B cell (primary cell): Measurements from ENCODE around the gene TMEM45A. TPM values are rescaled to one million over a fixed set of nuclear protein-coding genes. Genes with fewer than 3 reads are reported as not detected.

Experiments
- ATAC-seq: fragments of 200-7000 bp; cut with Tn5 transposase; one replicate; pipeline ENCODE4 v1.10.0; 2021; ENCODE audit warnings: low read depth, mild to moderate bottlenecking, moderate number of reproducible peaks, moderate library complexity
- CTCF ChIA-PET: fragments of 350-600 bp; sonication (Branson Sonifier 250); formaldehyde crosslinking; loops from one replicate; lab custom pipeline; 2021; ENCODE audit warnings: antibody characterized with exemption, inconsistent platforms; lab: Charles Lee
- POLR2A ChIA-PET: fragments of 350-600 bp; sonication (Branson Sonifier 250); formaldehyde crosslinking; loops from one replicate; lab custom pipeline; 2021; ENCODE audit warnings: antibody characterized with exemption; lab: Charles Lee
- DNase-seq: peaks from one replicate; pipeline ENCODE4 v3.0.0; 2013
- H2AFZ ChIP-seq: 2 replicates; pipeline ENCODE4 v1.6.1; 2012; ENCODE audit warnings: mild to moderate bottlenecking, low read depth, low read length; ENCODE audit not compliant: insufficient read depth, poor library complexity, severe bottlenecking
- H3K27ac ChIP-seq, 2 donors: 1 replicate in 1 of 2; 2 replicates in 1 of 2; pipeline ENCODE4 v1.5.1; 2012 to 2013; ENCODE audit warnings: low read length in 2 of 2, mild to moderate bottlenecking in 2 of 2, moderate library complexity in 1 of 2
- H3K27me3 ChIP-seq, 4 experiments: fragments of 200-600 bp in 1 of 4; sonication (generic) in 1 of 4; replicated peaks in 1 of 4; 1 replicate in 2 of 4; 2 replicates in 2 of 4; pipeline versions ENCODE4 v1.6.1 to v1.7.0; 2013 to 2016; ENCODE audit warnings: low read length in 3 of 4, mild to moderate bottlenecking in 2 of 4, mixed read lengths in 1 of 4, moderate library complexity in 1 of 4; ENCODE audit not compliant: insufficient read depth in 4 of 4, control insufficient read depth in 3 of 4; ENCODE audit errors: control extremely low read depth in 1 of 4
- H3K36me3 ChIP-seq, 2 experiments: replicated peaks in 1 of 2; 1 replicate in 1 of 2; 2 replicates in 1 of 2; pipeline versions ENCODE4 v1.6.1 to v1.7.1; 2013; ENCODE audit warnings: low read length in 1 of 2; ENCODE audit not compliant: insufficient read depth in 2 of 2, control insufficient read depth in 1 of 2; ENCODE audit errors: control extremely low read depth in 1 of 2, extremely low read depth in 1 of 2
- H3K4me1 ChIP-seq, 2 donors: fragments of 200-600 bp in 1 of 2; sonication (generic) in 1 of 2; 1 replicate in 1 of 2; 2 replicates in 1 of 2; pipeline versions ENCODE4 v1.5.1 to v1.6.1; 2013 to 2017; ENCODE audit warnings: low read length in 2 of 2; ENCODE audit not compliant: control insufficient read depth in 2 of 2, insufficient read depth in 2 of 2
- H3K4me2 ChIP-seq: replicated peaks from 2 replicates; pipeline ENCODE3; 2012; ENCODE audit warnings: mild to moderate bottlenecking, low read depth, low read length; ENCODE audit not compliant: poor library complexity, severe bottlenecking
- H3K4me3 ChIP-seq, 5 experiments: fragments of 200-600 bp in 1 of 5; sonication (generic) in 1 of 5; 1 replicate in 3 of 5; 2 replicates in 2 of 5; pipeline versions ENCODE4 v1.5.1 to v1.7.0; 2011 to 2016; ENCODE audit warnings: low read length in 4 of 5, mild to moderate bottlenecking in 4 of 5, low read depth in 2 of 5, control low read depth in 1 of 5, moderate library complexity in 1 of 5; ENCODE audit not compliant: insufficient read depth in 1 of 5; ENCODE audit errors: control extremely low read depth in 1 of 5, extremely low read depth in 1 of 5
- H3K79me2 ChIP-seq: fragments of 200-600 bp; sonication (generic); one replicate; pipeline ENCODE4 v1.6.0; 2016; ENCODE audit warnings: low read length; ENCODE audit not compliant: control insufficient read depth, insufficient read depth
- H3K9ac ChIP-seq: fragments of 200-600 bp; sonication (generic); 2 replicates; pipeline ENCODE4 v1.6.1; 2017; ENCODE audit warnings: mild to moderate bottlenecking, low read length, moderate library complexity
- H3K9me3 ChIP-seq, 3 donors: one replicate each; pipeline versions ENCODE4 v1.6.1 to v1.7.1; 2013; ENCODE audit warnings: low read length in 2 of 3; ENCODE audit not compliant: control insufficient read depth in 2 of 3, insufficient read depth in 1 of 3; ENCODE audit errors: control extremely low read depth in 1 of 3
- H4K20me1 ChIP-seq: 2 replicates; pipeline ENCODE4 v1.6.0; 2012; ENCODE audit warnings: mild to moderate bottlenecking, low read length; ENCODE audit not compliant: insufficient read depth, control insufficient read depth, poor library complexity, severe bottlenecking
- H3K27ac Mint-ChIP-seq: one replicate; pipeline ENCODE4 v1.8.0; 2021; ENCODE audit warnings: mixed read lengths
- H3K27me3 Mint-ChIP-seq: one replicate; pipeline ENCODE4 v1.8.0; 2021; ENCODE audit warnings: mixed read lengths
- H3K4me1 Mint-ChIP-seq: one replicate; pipeline ENCODE4 v1.8.0; 2021; ENCODE audit warnings: mixed read lengths
- H3K4me3 Mint-ChIP-seq: one replicate; pipeline ENCODE4 v1.8.0; 2021; ENCODE audit warnings: mixed read lengths
- H3K9me3 Mint-ChIP-seq: one replicate; pipeline ENCODE4 v1.8.0; 2022; ENCODE audit warnings: mixed read lengths; ENCODE audit not compliant: insufficient read depth
- EZH2 ChIP-seq: IDR thresholded peaks from 2 replicates; pipeline ENCODE4 v1.6.1; 2012; ENCODE audit warnings: borderline replicate concordance, low read depth, mild to moderate bottlenecking, moderate library complexity, low read length; ENCODE audit not compliant: insufficient read depth, poor library complexity, severe bottlenecking
- WGBS: methylation state at CpG from one replicate; pipeline ENCODE4 v1.1.5; 2013; ENCODE audit warnings: missing lambda C conversion rate; ENCODE audit not compliant: insufficient coverage; 5-methylcytosine and 5-hydroxymethylcytosine counted together
- intact Hi-C: fragments of 100-400 bp; cut with micrococcal nuclease; formaldehyde crosslinking; loops from one replicate; pipeline ENCODE4 v1.10.0; 2022
- polyA plus RNA-seq: library from polyadenylated mRNA; depleted of rRNA; stranded (reverse); fragments of >200 nt; gene quantifications from 2 replicates; pipeline ENCODE4 v1.2.3, GENCODE V29; 2012
- total RNA-seq, 2 donors: library from RNA; stranded (reverse); fragments of 120-200 nt in 1 of 2; gene quantifications; 1 replicate in 1 of 2; 2 replicates in 1 of 2; pipeline versions ENCODE4 v1.2.3 to v1.2.4, GENCODE V29; 2013 to 2022
- TF ChIP-seq, protein P1 (sequence below): fragments of 200-600 bp; IDR thresholded peaks from one replicate; pipeline ENCODE4 v1.8.0; 2022; ENCODE audit warnings: antibody characterized with exemption, mild to moderate bottlenecking

Gene TMEM45A
- total and polyA plus RNA-seq, 2 donors (not counting 1 experiment from before 2014, with no cell fraction given), result 0.20 TPM; not detected in 1

DNA sequence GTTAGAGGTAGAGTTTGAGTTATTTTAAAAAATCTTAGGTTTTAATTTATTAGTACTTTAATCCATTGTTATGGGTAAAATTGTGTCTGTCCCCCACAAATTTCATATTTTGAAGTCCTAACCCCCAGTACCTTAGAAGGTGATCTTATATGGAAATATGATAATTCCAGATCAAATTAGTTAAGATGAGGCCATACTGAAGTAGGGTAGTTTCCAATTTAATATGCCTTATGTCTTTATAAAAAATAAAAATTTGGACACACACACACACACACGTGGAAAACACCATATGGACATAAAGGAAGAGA lies 98.4 kb downstream of the TMEM45A start:
- H3K4me3 Mint-ChIP-seq, result no peak overlapping the region
- Histone ChIP-seq H4K20me1 (no peaks in the 10 kb centered on the region), H2AFZ (no peak overlapping the region), H3K4me3 (no peak overlapping the region), H3K9me3 (no peaks in the 10 kb centered on the region), H3K27me3 (no peaks in the 10 kb centered on the region), H3K79me2 (no peaks in the 10 kb centered on the region), H3K9ac (no peak overlapping the region), H3K27ac (no peak overlapping the region), H3K4me2 (no peak overlapping the region), H3K4me1 (peaks cover 0 to 5% of the 10 kb centered on the region in 2 donors), H3K36me3 (no peaks in the 10 kb centered on the region)
- intact Hi-C loops, result loop anchor here (1.0 to 5.0 kb wide), 5 partner anchors 127 to 758 kb away; partner anchors contain the start of genes LNP1 and TOMM70
- CTCF ChIA-PET, result interaction anchor here (0.9 to 5.9 kb wide), 10 partner anchors 10 to 773 kb away, joined by 3 to 76 read pairs (median 8); partner anchors contain the start of gene CMSS1
- TF ChIP-seq, protein P1, sequence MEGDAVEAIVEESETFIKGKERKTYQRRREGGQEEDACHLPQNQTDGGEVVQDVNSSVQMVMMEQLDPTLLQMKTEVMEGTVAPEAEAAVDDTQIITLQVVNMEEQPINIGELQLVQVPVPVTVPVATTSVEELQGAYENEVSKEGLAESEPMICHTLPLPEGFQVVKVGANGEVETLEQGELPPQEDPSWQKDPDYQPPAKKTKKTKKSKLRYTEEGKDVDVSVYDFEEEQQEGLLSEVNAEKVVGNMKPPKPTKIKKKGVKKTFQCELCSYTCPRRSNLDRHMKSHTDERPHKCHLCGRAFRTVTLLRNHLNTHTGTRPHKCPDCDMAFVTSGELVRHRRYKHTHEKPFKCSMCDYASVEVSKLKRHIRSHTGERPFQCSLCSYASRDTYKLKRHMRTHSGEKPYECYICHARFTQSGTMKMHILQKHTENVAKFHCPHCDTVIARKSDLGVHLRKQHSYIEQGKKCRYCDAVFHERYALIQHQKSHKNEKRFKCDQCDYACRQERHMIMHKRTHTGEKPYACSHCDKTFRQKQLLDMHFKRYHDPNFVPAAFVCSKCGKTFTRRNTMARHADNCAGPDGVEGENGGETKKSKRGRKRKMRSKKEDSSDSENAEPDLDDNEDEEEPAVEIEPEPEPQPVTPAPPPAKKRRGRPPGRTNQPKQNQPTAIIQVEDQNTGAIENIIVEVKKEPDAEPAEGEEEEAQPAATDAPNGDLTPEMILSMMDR, result peak; percentile 48
- TF ChIP-seq EZH2, result no peak
- H3K9me3 Mint-ChIP-seq, result no peaks in the 10 kb centered on the region
- POLR2A ChIA-PET, result no interaction called here
- H3K4me1 Mint-ChIP-seq, result peaks cover 3% of the 10 kb centered on the region
- no CpG with 5 or more reads among the region's 1 CpG for WGBS
- ATAC-seq, result no peak
- no peaks in the 10 kb centered on the region for H3K27me3 Mint-ChIP-seq
- no peak overlapping the region for H3K27ac Mint-ChIP-seq
- no peak for DNase-seq

DNA sequence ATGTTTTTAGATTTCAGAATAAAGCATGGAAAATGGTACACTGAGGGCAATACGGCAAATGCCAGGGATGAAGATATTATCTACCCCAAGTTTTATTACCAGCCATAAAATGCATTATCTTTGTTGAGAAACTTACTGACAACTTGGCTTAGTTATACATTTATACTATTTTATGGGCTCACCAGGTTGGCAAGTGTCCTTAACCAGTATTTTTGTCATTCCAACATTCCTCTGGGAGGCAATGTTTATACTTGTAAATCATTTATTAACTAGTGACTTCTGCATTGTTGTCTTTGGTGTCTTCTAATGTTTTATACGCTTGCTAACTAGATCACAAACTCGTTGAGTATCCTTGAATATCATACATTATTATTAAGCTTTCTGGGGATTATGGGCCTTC lies 99.0 kb downstream of the TMEM45A start:
- Histone ChIP-seq H3K4me2 (no peak overlapping the region), H3K27me3 (no peaks in the 10 kb centered on the region), H3K4me3 (no peak overlapping the region), H3K27ac (no peak overlapping the region), H3K36me3 (no peaks in the 10 kb centered on the region), H3K9ac (no peak overlapping the region), H3K4me1 (peaks cover 0 to 5% of the 10 kb centered on the region in 2 donors), H3K79me2 (no peaks in the 10 kb centered on the region), H2AFZ (no peak overlapping the region), H3K9me3 (no peaks in the 10 kb centered on the region), H4K20me1 (no peaks in the 10 kb centered on the region)
- no peaks in the 10 kb centered on the region for H3K27me3 Mint-ChIP-seq
- no peaks in the 10 kb centered on the region for H3K9me3 Mint-ChIP-seq
- ChIA-PET CTCF (interaction anchor here (0.9 to 5.9 kb wide), 15 partner anchors 8 to 774 kb away, joined by 3 to 76 read pairs (median 4); partner anchors contain the start of gene CMSS1), POLR2A (no interaction called here)
- no peak for TF ChIP-seq EZH2
- TF ChIP-seq, protein P1, result no peak
- H3K27ac Mint-ChIP-seq, result no peak overlapping the region
- ATAC-seq (no peak), DNase-seq (no peak)
- H3K4me3 Mint-ChIP-seq, result no peak overlapping the region
- no CpG with 5 or more reads among the region's 3 CpGs for WGBS
- H3K4me1 Mint-ChIP-seq, result peaks cover 3% of the 10 kb centered on the region
- intact Hi-C loops, result loop anchor here (5.0 kb wide), 1 partner anchor 189 kb away; the partner anchor contains the start of genes LNP1 and TOMM70
